GM18951 (cell line): ENCODE results near the gene CCDC169.

Experiments
- POLR2A ChIP-seq: IDR thresholded peaks from 4 replicates; pipeline ENCODE4 v1.6.1; 2011; ENCODE audit warnings: mild to moderate bottlenecking; ENCODE audit not compliant: insufficient read length, insufficient read depth; ENCODE audit errors: extremely low read depth
- in situ Hi-C: fragments of 300-500 bp; cut with MboI; formaldehyde crosslinking; loops from one replicate; pipeline ENCODE4 v1.12.0; 2022; ENCODE audit warnings: low sequenced_read_pairs, mixed read lengths, inconsistent platforms; ENCODE audit not compliant: unreplicated experiment

Gene CCDC169

DNA sequence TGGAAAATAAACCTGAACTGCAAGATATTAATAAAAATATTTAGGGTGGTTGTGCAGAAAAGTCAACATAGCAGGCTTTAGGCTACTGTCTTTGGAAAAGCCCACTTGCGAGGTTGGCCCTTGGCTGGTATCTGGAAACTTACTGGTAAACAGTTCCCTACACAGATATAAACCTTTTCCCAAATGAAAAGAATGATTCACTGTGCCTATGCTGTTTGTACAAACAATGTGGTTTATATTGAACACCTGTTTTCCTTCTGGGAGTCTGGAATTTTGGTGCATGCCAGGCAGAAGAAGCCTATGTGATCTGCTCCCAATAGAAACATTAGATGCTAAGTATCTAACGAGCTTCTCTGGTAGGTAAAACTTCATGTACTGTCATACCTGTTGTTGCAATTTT, 53.5 kb downstream of the CCDC169 start:
- TF ChIP-seq POLR2A = no peak
- in situ Hi-C loops = no loop called here

- TF ChIP-seq POLR2A = no peak
- in situ Hi-C loops = no loop called here
Observed at GRCh38 chr13:36242761-36243160, 54.9 kb downstream of the CCDC169 start.

DNA sequence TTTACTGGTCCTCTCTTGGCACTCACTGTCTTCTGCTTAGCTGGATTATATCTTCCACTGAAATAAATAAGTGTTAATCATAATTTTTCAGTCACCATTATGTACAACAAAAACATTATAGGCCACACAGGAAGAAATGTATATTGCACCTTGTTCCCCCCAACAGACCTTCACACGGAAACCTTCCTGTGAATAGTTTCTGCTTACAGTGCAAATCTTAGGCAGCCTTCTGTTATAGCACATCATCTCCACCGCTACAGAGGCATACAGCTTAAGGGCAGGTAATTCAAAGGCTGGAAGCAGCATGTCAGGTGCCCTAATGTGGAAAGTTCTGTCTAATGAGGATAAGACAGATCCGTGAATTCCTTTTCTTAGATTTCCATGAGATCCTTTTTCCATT, 66.4 kb downstream of the CCDC169 start:
- in situ Hi-C loops = no loop called here
- no peak for TF ChIP-seq POLR2A

DNA sequence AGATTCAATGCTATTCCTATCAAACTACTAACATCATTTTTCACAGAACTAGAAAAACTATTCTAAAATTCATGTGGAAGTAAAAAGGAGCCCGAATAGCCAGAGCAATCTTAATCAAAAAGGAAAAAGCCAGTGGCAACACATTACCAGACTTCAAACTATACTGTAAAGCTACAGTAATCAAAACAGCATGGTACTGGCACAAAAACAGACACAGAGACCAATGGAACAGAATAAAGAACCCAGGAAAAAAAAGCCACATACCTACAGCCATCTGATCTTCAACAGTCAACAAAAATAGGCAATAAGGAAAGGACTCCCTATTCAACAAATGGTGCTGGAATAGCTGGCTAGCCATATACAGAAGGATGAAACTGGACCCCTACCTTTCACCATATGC, 72.9 kb downstream of the CCDC169 start:
- no peak for TF ChIP-seq POLR2A
- in situ Hi-C loops = no loop called here

DNA sequence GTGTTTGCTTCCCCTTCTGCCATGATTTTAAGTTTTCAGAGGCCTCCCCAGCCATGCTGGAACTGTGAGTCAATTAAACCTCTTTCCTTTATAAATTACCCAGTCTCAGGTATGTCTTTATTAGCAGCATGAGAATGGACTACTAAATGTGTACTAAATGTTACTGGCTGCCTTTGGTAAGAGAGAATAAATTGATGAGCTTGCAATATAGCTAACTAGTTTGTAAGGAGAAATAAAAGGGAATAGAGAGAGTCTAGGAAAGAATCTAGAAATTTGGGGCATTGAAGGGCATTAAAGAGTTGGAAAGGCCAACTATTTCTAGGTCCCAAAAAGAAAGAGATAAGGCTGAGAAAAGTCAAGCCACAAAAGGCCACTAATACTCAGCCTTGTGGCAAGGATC, 77.7 kb downstream of the CCDC169 start:
- in situ Hi-C loops = no loop called here
- TF ChIP-seq POLR2A = no peak

GRCh38 chr13:36217456-36217855, 80.2 kb downstream of the CCDC169 start:
- in situ Hi-C loops = no loop called here

GRCh38 chr13:36214163-36214921, 83.3 kb downstream of the CCDC169 start, which contains the start of gene SOHLH2:
SOHLH2 (minus strand) TSS chr13:36214556; CDS start chr13:36214526, 30 bp downstream.
- in situ Hi-C loops = no loop called here
- TF ChIP-seq POLR2A = no peak

More at GRCh38 chr13:36217456-36217855, 80.2 kb downstream of the CCDC169 start:
- no peak for TF ChIP-seq POLR2A

DNA sequence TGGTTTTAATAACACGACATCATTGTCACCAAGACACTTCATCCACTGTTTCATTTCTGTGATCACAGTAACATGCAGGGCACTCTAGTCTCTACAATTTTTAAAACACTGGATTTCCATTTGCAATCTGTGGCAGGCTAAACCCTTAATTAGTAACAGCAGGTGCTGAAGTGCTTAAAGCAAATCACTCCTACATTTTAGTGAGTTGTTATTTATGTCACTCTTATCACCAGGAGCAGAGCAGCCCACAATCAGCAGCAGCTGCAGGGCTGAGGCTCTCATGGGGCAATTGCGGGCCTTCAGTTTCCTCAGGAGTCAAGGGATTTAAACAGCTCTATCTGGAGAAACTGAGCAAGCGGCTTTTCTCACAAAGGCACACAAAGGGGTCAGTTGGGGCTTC, 84.8 kb downstream of the CCDC169 start:
- in situ Hi-C loops = no loop called here

DNA sequence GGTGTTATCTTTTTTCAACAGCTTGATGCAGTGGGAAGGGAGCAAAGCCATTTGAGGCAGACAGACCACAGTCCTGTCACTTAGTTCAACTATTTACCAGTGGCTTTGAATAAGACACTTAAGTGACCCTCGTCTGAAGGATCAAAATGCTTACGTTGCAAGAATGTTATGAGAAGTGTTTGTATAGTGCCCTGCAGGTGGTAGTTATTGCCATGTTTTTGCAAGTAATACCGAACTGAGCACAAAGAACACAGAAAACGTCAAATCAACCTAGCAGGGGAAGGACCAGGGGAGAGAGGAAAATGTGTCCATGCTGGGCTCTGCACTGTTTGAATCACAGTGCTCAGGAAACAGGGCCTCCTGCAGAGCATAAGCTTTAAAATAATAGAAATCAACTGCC, 86.0 kb downstream of the CCDC169 start:
- TF ChIP-seq POLR2A = no peak
- in situ Hi-C loops = no loop called here

More for the DNA sequence above, 84.8 kb downstream of the CCDC169 start:
- TF ChIP-seq POLR2A = no peak

- in situ Hi-C loops = no loop called here
- TF ChIP-seq POLR2A = no peak
Observed at GRCh38 chr13:36210738-36211137, 86.9 kb downstream of the CCDC169 start.

GRCh38 chr13:36207672-36208071, 89.9 kb downstream of the CCDC169 start:
- no peak for TF ChIP-seq POLR2A
- in situ Hi-C loops = no loop called here

DNA sequence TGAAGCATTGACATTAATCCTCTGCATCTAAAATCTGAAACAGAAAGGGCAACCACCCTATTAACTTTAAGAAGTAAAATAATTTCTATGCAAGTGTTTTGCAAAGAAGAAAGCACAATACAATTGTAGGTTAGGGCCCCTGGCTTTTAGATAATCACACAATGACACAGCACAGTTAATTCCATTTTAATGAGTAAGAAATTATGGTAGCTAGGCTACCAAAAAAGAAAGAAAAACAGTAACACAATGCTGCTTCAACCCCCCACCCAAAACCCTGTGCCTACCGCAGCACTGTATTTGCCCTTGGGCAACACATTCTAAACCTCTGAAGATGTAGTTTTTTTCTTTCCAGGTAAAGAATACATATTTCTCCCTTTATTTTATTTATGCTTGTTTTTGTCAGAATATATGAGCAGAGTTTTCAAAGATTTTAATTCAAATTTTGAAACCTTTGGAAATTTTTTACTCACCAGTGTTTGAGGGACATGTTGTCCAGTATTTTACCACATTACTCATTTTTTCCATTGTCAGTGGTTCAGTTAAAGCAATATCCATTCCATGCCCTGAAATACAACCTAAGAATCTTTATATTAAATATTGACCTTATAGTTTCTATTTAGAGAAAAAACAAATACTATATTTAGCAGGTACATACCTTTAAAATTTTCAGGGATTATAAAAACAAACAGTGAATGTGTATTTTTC, 104.3 kb downstream of the CCDC169 start:
- in situ Hi-C loops = no loop called here

DNA sequence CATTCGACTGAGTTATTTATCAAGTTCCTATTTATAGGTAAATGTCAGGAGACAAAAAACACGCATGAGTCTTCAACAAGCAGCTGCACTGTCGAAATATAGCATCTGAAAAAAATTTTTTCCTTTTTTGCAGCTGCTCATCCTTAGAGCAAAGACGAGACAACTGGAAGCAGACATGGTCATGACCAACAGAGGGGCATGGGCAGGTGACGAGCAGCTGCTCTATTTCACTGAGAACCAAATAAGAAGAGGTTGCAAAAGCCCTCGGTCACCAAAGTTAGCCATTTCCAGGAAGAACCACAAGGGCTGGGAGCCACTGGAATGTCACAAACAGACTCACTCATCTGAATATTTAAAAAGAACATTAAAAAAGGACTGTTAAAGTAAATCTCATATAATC, 105.4 kb downstream of the CCDC169 start:
- TF ChIP-seq POLR2A = no peak
- in situ Hi-C loops = no loop called here

More for the DNA sequence above, 104.3 kb downstream of the CCDC169 start:
- TF ChIP-seq POLR2A = no peak

DNA sequence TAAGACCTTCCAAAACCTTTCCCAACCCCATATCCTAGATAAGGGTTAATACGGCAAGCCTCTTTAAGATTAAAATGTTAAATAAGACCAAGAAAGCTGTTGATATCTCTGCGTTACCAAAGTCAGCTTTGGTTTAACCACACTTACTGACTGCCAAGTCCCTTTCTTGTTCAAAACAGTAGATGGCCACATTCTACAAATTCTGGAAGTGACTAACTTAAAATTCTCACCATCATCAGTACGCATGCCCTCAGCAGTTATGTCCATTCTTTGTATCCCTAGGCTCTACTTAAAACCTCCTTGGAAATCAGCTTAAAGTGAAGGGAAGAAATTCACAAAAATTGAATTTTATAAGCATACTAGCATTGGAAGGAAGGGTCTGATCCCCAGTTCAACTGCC, 106.8 kb downstream of the CCDC169 start:
- in situ Hi-C loops = no loop called here
- TF ChIP-seq POLR2A = no peak

GRCh38 chr13:36188441-36188840, 109.2 kb downstream of the CCDC169 start:
- TF ChIP-seq POLR2A = no peak
- in situ Hi-C loops = no loop called here
